GM18861 (cell line): ENCODE data around the gene MEGF9.

Experiments
- ATAC-seq: cut with Tn5 transposase; IDR thresholded peaks from one replicate; pipeline ENCODE4 v1.9.1; 2021; ENCODE audit not compliant: unreplicated experiment

The MEGF9 gene

GRCh38 chr9:120707170-120707569, 7.1 kb downstream of the MEGF9 start:
- ATAC-seq = no peak

- ATAC-seq = no peak
Measured at GRCh38 chr9:120705174-120705573, 9.1 kb downstream of the MEGF9 start.

DNA sequence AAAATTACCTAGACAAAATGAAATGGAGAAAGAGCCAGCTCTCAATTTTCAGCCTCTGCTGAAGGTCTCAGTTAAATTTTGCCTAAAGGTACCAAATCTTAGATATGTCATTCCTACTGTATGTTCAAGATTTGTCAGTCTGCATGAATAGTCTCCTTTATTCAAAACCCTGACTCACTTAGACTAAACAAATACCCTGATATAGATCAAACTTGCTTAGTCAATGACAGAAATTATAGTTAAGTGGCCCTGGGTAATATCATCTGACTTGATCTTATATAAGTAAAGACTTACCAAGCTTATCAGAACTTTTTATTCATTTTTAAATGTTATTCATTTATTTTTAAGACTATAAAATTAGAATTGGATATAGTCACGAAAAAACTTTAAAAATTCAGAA, 12.2 kb downstream of the MEGF9 start:
- ATAC-seq = no peak

DNA sequence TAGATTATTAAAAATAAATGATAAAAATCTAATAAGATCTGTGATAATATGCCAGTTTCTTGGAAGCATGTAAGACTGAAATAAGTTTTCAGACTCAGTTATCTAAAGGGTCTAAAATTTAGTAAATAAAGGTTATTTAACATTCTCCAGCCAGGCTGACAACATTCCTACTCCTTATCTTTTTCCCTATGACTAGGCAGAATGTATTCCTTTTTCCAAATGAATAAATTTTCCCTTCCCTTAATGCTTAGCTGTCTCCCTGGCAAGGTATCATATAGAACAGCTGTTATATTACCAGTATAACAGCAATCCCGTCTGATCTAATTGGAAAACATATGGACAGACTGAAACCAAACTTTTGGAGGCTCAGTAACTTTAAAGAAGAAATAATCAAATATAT, 13.0 kb downstream of the MEGF9 start:
- no peak for ATAC-seq

GRCh38 chr9:120698766-120699165, 15.5 kb downstream of the MEGF9 start:
- ATAC-seq = no peak

DNA sequence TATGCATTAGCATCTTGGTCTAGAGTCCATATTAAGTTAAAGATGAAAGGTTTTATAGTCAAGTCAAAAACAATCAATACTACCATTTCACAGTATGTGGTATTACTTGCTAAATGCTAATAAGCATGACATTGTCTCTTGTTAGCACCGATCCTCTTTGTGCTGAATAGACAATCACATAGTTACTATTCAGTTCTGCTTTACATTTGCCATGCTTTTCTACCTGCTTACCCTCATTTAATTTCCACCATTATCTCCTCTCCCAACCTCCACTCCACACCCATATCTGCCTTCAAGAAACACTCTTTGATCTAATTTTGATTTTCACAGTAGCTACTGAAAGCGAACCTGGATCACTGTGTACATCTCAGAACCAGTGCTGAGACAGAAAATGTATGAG, 16.8 kb downstream of the MEGF9 start:
- ATAC-seq = no peak

DNA sequence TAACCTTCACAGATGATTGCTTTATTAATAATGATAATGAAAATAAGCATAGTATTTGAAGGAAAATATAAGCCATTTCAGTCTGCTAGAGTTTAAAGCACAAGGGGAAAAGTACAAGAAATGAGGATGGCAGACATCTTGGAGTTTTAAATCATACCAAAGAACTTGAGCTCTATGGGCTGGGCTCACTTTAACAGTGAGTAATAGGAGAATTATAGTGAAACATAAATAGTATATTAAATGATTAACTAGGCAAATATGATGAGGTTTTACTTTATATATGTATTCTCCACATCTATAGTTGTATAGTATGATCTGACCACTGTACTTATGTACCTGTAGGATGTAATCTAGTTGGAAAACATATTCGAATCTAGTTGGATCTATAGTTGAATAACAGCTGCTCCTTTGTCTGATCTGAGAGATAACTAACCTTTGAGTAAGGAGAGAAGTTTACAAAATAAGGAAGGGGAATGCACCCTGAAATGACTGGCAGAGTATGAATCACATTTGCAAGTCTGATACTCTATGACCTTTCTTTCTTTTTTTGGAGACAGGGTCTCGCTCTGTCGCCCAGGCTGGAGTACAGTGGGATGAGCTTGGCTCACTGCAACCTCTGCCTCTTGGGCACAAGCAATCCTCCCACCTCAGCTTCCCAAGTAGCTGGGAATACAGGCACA, 17.6 kb downstream of the MEGF9 start:
- no peak for ATAC-seq

DNA sequence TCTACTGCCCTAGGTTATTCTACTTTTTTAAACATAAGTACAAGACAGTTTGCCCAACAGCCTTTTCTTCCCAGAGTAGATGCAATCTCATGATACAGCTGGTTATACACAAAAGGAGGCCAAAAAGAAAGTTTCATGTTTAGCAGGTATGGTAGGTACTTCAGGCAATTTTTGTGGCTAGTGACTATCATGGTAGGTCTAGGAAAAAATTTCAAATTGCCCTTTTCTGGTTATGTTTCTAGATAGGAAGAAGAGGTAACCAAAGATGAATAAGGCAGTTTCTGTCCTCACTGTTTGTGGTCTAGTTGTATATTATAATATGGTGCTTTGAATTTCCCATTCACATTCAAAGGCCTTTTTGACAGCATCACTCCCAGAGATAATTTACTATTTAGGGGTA, 19.7 kb downstream of the MEGF9 start:
- ATAC-seq = no peak

DNA sequence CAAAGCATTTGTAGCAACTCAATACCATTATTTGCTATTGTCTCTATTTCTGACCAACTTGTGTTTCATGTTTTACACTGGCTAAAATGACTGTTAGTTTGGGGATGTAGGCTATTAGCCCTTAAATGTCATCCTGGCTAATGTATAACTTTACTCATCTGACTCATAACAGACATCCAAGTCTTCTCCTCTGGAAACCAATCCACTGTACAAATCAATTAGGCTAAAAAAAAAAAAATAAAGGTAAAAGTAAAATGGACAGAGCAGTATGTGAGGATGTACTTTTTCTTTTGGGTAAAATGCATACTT, 20.6 kb downstream of the MEGF9 start:
- peak; percentile 45 for ATAC-seq

GRCh38 chr9:120692901-120693699, 21.2 kb downstream of the MEGF9 start:
- ATAC-seq = peak; percentile 45

DNA sequence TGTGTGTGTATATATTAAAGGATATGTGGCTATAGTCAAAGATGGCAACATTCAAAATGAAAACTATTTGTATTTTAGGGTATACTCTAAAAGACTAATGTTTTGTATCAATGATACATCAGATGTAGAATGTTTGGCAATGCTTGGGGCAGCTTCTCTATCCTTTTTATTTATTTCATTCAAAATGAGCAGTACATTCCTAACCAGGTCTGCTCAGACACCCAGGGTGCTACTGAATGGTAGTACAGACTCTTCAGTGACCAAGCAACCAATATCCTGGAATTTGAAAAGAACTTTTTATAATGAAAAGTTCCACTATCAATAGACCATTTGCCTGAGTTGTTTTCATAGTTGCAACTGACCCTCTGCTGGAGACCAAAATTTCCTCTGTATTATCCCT, 23.9 kb downstream of the MEGF9 start:
- ATAC-seq = no peak

DNA sequence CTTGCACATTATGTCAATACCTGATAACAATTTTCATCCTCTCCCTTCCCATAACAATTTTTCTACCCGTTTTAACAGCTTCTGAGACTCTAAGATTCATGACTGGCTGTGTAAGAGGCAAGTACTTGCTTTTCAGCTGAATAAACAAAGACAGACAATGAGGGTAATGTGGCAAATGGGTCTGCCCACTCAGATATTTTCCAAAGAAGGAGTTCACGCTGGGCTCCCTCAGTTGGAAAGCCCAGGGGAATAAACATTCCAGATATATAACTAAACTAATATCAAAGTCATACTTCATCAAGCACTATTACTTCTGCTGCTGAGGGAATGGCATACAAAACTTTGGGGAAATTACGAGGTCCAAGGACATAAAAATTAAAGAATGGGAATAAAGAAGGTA, 24.4 kb downstream of the MEGF9 start:
- no peak for ATAC-seq

DNA sequence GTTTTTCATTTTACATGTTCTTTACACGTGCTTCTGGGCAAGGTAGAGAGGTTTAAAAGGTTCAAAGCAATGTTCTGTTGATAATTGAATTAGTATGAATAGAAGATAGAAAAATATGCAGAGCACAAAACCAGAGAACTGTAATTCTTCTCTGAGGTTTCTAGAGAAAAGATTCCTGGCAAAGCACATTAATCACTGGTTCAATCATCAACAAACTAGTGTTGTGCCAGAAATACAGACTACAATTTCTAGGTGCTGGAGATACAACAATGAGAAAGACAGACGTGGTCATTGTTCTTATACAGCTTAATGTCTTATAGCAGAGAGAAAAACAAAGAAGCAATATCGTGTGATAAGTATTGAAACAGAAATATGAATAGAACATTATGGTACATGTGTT, 25.5 kb downstream of the MEGF9 start:
- ATAC-seq = no peak

- ATAC-seq = no peak
Measured at GRCh38 chr9:120683150-120683549, 31.1 kb downstream of the MEGF9 start.

DNA sequence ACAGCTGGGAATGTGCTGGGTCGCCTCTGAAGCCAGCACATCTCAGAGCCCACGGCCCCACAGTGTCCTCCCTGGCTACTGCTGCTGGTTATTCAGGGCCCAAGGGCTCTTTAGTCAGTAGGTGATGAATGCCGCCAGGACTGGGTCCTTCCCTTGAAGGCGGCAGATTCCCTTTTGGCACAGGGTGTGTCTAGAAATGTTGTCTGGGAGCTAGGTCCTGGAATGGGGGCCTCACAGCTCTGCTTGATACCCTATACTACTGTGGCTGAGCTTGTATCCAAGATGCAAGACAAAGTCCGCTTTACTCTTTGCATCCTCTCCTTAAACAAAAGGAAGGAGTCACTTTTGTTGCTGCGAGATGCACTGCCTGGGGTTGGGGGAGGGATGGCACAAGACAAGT, 33.1 kb downstream of the MEGF9 start:
- no peak for ATAC-seq

- ATAC-seq = no peak
Measured at GRCh38 chr9:120680579-120680978, 33.7 kb downstream of the MEGF9 start.

- no peak for ATAC-seq
Measured at GRCh38 chr9:120680161-120680560, 34.1 kb downstream of the MEGF9 start.

GRCh38 chr9:120677965-120678364, 36.3 kb downstream of the MEGF9 start:
- no peak for ATAC-seq

GRCh38 chr9:120676767-120677402, 37.4 kb downstream of the MEGF9 start:
- no peak for ATAC-seq

- ATAC-seq = no peak
Measured at GRCh38 chr9:120668399-120668798, 45.9 kb downstream of the MEGF9 start.

DNA sequence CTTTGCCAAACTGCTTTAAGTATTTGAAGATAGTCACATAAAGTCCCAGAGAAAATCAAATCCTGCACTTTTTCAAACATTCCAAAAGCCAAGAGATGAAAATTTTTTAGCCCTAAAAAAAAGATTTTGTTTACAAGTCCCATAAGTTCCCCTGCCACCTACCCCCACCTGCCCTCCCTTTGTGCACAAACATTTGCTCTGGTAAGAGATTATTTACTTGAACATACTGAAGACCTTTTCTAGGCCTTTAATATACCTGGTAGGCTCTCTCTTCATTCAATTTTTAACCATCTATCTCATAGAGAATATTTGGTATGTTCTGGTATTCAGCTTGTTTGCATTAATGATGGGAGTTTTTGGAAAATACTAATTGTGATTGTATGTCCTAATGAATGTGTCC, 50.3 kb downstream of the MEGF9 start:
- ATAC-seq = no peak

DNA sequence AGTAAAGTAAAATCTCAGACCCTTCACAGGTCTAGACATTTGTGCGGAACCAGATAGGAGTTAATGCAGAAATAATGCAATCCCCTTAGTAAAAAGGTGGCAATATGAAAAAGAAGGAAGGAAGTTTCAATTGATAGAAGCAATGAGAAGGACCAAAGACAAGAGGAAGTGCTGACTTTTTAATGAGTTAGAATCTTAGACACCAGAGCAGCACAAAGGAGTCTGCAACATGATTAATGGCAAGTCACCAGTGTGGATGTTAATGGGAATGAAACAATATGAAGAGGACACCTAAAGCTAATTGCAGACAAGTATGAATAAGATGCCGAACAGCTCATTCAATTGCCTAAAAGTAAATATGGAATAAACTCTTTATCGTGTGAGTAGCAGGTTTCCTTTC, 50.9 kb downstream of the MEGF9 start:
- no peak for ATAC-seq
